ENCODE results near the gene CCDC197. TPM values are rescaled to one million over a fixed set of nuclear protein-coding genes. Genes with fewer than 3 reads are reported as not detected.

The CCDC197 gene
- total RNA-seq, 1 donor from 2014 or later = 1.3 TPM

GRCh38 chr14:94045563-94046345 is 48.7 kb downstream of the CCDC197 start:
- no peak for ATAC-seq (ENCODE audit: poor library complexity)
- DNase-seq = no peak
- intact Hi-C loops (cut with DNase I) = no loop called here

- intact Hi-C loops (cut with DNase I) = no loop called here
- ATAC-seq (ENCODE audit: poor library complexity) (no peak), DNase-seq (no peak)
These were observed 49.7 kb downstream of the CCDC197 start for GRCh38 chr14:94046696-94047250.

- DNase-seq (no peak), ATAC-seq (ENCODE audit: poor library complexity) (no peak)
- intact Hi-C loops (cut with DNase I) = no loop called here
These were observed 50.5 kb downstream of the CCDC197 start for GRCh38 chr14:94047581-94047980.

GRCh38 chr14:94048691-94049624 is 51.9 kb downstream of the CCDC197 start:
- no peak for DNase-seq
- intact Hi-C loops (cut with DNase I) = no loop called here
- ATAC-seq (ENCODE audit: poor library complexity) = no peak

GRCh38 chr14:94049625-94050023 is 52.5 kb downstream of the CCDC197 start:
- ATAC-seq (ENCODE audit: poor library complexity) (no peak), DNase-seq (no peak)
- intact Hi-C loops (cut with DNase I) = no loop called here

GRCh38 chr14:94050231-94050880 is 53.3 kb downstream of the CCDC197 start:
- intact Hi-C loops (cut with DNase I) = no loop called here

GRCh38 chr14:94051115-94051514 is 54.0 kb downstream of the CCDC197 start:
- intact Hi-C loops (cut with DNase I) = no loop called here
- peak; percentile 74 for DNase-seq
- ATAC-seq (ENCODE audit: poor library complexity) = peak; percentile 47

More at GRCh38 chr14:94050231-94050880, 53.3 kb downstream of the CCDC197 start:
- ATAC-seq (ENCODE audit: poor library complexity) = peak; percentile 91
- peak; percentile 84 for DNase-seq

GRCh38 chr14:94051779-94052178 is 54.7 kb downstream of the CCDC197 start:
- intact Hi-C loops (cut with DNase I) = no loop called here
- ATAC-seq (ENCODE audit: poor library complexity) (peak; percentile 51), DNase-seq (no peak)

GRCh38 chr14:94052199-94052598 is 55.1 kb downstream of the CCDC197 start:
- intact Hi-C loops (cut with DNase I) = no loop called here

GRCh38 chr14:94052662-94053061 is 55.6 kb downstream of the CCDC197 start:
- intact Hi-C loops (cut with DNase I) = no loop called here
- DNase-seq (no peak), ATAC-seq (ENCODE audit: poor library complexity) (no peak)

More at GRCh38 chr14:94052199-94052598, 55.1 kb downstream of the CCDC197 start:
- no peak for ATAC-seq (ENCODE audit: poor library complexity)
- DNase-seq = no peak

GRCh38 chr14:94054401-94054800 is 57.3 kb downstream of the CCDC197 start:
- DNase-seq = no peak
- no peak for ATAC-seq (ENCODE audit: poor library complexity)
- intact Hi-C loops (cut with DNase I) = no loop called here

GRCh38 chr14:94054936-94055335 is 57.8 kb downstream of the CCDC197 start:
- DNase-seq = no peak
- intact Hi-C loops (cut with DNase I) = no loop called here
- no peak for ATAC-seq (ENCODE audit: poor library complexity)

GRCh38 chr14:94056579-94057308 is 59.6 kb downstream of the CCDC197 start:
- ATAC-seq (ENCODE audit: poor library complexity) (no peak), DNase-seq (no peak)
- intact Hi-C loops (cut with DNase I) = no loop called here

GRCh38 chr14:94058128-94058673 is 61.1 kb downstream of the CCDC197 start:
- no peak for ATAC-seq (ENCODE audit: poor library complexity)

More at GRCh38 chr14:94058128-94058673, 61.1 kb downstream of the CCDC197 start:
- no peak for DNase-seq
- intact Hi-C loops (cut with DNase I) = no loop called here

Measured in Right ventricle myocardium superior (tissue), 1 donor.